Stomach (tissue), 9 donors: ENCODE results near the gene LACTB. TPM values are rescaled to one million over a fixed set of nuclear protein-coding genes. Genes with fewer than 3 reads are reported as not detected.

Source experiments
- DNase-seq, 2 donors: peaks; one replicate each; pipeline versions ENCODE4 v3.0.0 to v3.0.0-alpha.2; 2013 to 2019
- H3K27ac ChIP-seq, 5 donors: fragments of 200-600 bp in 4 of 5; sonication (generic) in 4 of 5; one replicate each; pipeline ENCODE4 v1.5.1; 2013 to 2019; ENCODE audit warnings: mild to moderate bottlenecking in 1 of 5, moderate library complexity in 1 of 5
- H3K27me3 ChIP-seq, 3 donors: fragments of 200-600 bp; sonication (generic); one replicate each; pipeline ENCODE4 v1.5.1; 2017 to 2019; ENCODE audit warnings: mixed run types in 1 of 3
- H3K36me3 ChIP-seq, 4 donors: fragments of 200-600 bp; sonication (generic); 1 replicate in 3 of 4; 2 replicates in 1 of 4; pipeline ENCODE4 v1.5.1; 2016 to 2019
- H3K4me1 ChIP-seq, 4 donors: fragments of 200-600 bp; sonication (generic); one replicate each; pipeline ENCODE4 v1.5.1; 2016 to 2019
- H3K4me3 ChIP-seq, 4 donors: fragments of 200-600 bp; sonication (generic) in 3 of 4; one replicate each; pipeline ENCODE4 v1.5.1; 2016 to 2019; ENCODE audit warnings: mild to moderate bottlenecking in 1 of 4
- H3K9me3 ChIP-seq, 4 donors: fragments of 200-600 bp; sonication (generic); one replicate each; pipeline ENCODE4 v1.5.1; 2016 to 2019
- EP300 ChIP-seq: sonication (generic); formaldehyde crosslinking; IDR thresholded peaks from one replicate; pipeline ENCODE4 v1.6.1; 2017; ENCODE audit warnings: antibody characterized with exemption
- POLR2A ChIP-seq, 4 donors: fragments of 450-650 bp; IDR thresholded peaks; one replicate each; pipeline ENCODE4 v1.6.1; 2016; ENCODE audit warnings: antibody characterized with exemption in 4 of 4, control low read depth in 2 of 4, mild to moderate bottlenecking in 1 of 4, moderate library complexity in 1 of 4
- POLR2AphosphoS5 ChIP-seq, 3 donors: sonication (generic); formaldehyde crosslinking; IDR thresholded peaks; one replicate each; pipeline ENCODE4 v1.6.1; 2016; ENCODE audit warnings: antibody characterized with exemption in 3 of 3
- WGBS, 5 donors: extraction: QIAGEN DNeasy Blood & Tissue Kit in 3 of 5; methylation state at CpG; one replicate each; pipeline versions ENCODE4 v1.1.5 to v1.1.7; 2013 to 2018; 5-methylcytosine and 5-hydroxymethylcytosine counted together
- intact Hi-C: fragments of 100-400 bp; cut with DNase I; formaldehyde crosslinking; loops from one replicate; pipeline ENCODE4 v1.15.1; 2023; ENCODE audit warnings: low total_unique reads
- polyA plus RNA-seq, 3 donors: library from polyadenylated mRNA; stranded (reverse); fragments of 200-250 nt; gene quantifications; one replicate each; pipeline ENCODE4 v1.2.3, GENCODE V29; 2013
- total RNA-seq, 5 donors: library from RNA; depleted of rRNA; stranded (reverse); fragments of >200 nt; gene quantifications; one replicate each; pipeline versions ENCODE4 v1.1.0 to v1.2.3, GENCODE V29; 2014 to 2016
- TF ChIP-seq, protein P1 (sequence below), 7 experiments: fragments of 450-650 bp in 4 of 7; fragments of 200-600 bp in 3 of 7; sonication (generic) in 3 of 7; IDR thresholded peaks; one replicate each; pipeline ENCODE4 v1.5.1; 2016 to 2019; ENCODE audit warnings: antibody characterized with exemption in 7 of 7, control low read depth in 2 of 7, mild to moderate bottlenecking in 1 of 7
- donor health status: healthy with polysubstance abuse.
- donor health status: Bipolar disorder and iron deficiency.
- donor health status: healthy.

Gene LACTB
- total and polyA plus RNA-seq, 8 donors, result 1.2 to 30.8 (median 11.1) TPM

DNA sequence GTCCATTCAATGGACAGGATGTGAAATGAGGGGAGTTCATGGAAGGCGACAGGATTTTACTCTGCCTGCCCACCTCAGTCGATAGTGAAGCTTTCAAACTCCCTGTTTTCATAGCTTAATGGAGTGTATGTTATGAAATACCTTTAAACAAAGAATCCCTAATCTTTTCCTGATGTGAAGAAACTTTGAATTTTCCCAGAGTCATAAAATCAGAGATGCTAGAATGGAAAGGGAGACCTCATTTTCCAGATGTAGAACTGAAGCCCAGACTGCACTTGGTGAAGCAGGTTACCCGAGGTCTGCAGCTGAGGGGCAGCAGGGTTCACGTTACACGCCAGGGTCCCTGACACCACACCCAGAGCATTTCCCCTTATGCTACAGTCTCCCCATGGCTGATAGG lies 34.7 kb upstream of the LACTB start:
- Histone ChIP-seq H3K36me3 (no peaks in the 10 kb centered on the region), H3K27me3 (no peaks in the 10 kb centered on the region), H3K27ac (no peak overlapping the region), H3K4me1 (peaks cover 0 to 16% (median 7%) of the 10 kb centered on the region in 4 donors), H3K4me3 (no peak overlapping the region), H3K9me3 (no peaks in the 10 kb centered on the region)
- TF ChIP-seq POLR2AphosphoS5 (IDR thresholded peaks at IDR 0.05), result no peak
- TF ChIP-seq, protein P1, sequence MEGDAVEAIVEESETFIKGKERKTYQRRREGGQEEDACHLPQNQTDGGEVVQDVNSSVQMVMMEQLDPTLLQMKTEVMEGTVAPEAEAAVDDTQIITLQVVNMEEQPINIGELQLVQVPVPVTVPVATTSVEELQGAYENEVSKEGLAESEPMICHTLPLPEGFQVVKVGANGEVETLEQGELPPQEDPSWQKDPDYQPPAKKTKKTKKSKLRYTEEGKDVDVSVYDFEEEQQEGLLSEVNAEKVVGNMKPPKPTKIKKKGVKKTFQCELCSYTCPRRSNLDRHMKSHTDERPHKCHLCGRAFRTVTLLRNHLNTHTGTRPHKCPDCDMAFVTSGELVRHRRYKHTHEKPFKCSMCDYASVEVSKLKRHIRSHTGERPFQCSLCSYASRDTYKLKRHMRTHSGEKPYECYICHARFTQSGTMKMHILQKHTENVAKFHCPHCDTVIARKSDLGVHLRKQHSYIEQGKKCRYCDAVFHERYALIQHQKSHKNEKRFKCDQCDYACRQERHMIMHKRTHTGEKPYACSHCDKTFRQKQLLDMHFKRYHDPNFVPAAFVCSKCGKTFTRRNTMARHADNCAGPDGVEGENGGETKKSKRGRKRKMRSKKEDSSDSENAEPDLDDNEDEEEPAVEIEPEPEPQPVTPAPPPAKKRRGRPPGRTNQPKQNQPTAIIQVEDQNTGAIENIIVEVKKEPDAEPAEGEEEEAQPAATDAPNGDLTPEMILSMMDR (IDR thresholded peaks at IDR 0.05), result no peak
- TF ChIP-seq EP300, result no peak
- TF ChIP-seq POLR2A (IDR thresholded peaks at IDR 0.05), result no peak
- no peak for DNase-seq
- WGBS, 5 donors, result 69 to 83% (median 73%) methylated on average over 5 of the region's 5 CpGs
- intact Hi-C loops, result loop anchor here (10.0 kb wide), 1 partner anchor 312 kb away; no protein-coding TSS in a partner anchor

DNA sequence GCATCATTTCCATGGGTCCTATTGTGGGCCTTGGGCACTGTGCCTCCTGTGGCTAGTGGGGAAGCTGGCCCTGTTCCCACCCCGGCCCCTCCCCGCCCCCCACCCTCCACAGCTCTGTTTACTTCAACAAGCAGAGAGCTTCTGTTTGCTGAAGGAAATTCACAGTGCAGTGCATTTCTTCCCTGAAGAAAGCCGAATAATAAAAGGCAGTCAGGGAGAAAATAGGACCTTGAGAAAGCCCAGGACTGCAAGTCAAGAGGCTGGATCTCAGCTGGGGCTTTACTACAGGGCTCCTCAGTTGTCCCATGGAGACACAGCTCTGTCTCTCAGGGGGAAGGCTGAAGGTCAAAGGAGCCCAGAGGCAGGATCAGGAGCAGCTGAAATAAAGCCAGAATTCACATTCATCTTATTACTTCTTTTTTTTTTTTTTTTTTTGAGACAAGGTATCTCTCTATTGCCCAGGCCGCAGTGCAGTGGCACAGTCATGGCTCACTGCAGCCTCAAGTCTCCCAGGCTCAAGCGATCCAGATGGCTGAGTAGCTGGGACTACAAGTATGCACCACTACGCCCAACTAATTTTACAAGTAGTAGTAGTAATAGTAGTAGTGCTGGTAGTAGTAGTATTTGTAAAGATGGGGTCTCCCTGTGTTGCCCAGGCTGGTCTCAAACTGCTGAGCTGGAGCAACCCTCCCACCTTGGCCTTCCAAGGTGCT lies 33.0 kb upstream of the LACTB start:
- Histone ChIP-seq H3K4me1 (peaks cover 0 to 21% (median 10%) of the 10 kb centered on the region in 4 donors), H3K27ac (peak overlapping the region in 2 of 5 donors; percentile 2 to 39), H3K27me3 (no peaks in the 10 kb centered on the region), H3K4me3 (no peak overlapping the region), H3K9me3 (no peaks in the 10 kb centered on the region), H3K36me3 (no peaks in the 10 kb centered on the region)
- DNase-seq, result peak in 1 of 2 donors; percentile 55
- TF ChIP-seq POLR2AphosphoS5 (IDR thresholded peaks at IDR 0.05), result no peak
- no peak for TF ChIP-seq POLR2A (IDR thresholded peaks at IDR 0.05)
- TF ChIP-seq, protein P1 (IDR thresholded peaks at IDR 0.05), result no peak
- TF ChIP-seq EP300, result no peak
- WGBS, 5 donors, result 50 to 57% (median 52%) methylated on average over 6 of the region's 6 CpGs
- intact Hi-C loops, result loop anchor here (10.0 kb wide), 1 partner anchor 314 kb away; no protein-coding TSS in a partner anchor

DNA sequence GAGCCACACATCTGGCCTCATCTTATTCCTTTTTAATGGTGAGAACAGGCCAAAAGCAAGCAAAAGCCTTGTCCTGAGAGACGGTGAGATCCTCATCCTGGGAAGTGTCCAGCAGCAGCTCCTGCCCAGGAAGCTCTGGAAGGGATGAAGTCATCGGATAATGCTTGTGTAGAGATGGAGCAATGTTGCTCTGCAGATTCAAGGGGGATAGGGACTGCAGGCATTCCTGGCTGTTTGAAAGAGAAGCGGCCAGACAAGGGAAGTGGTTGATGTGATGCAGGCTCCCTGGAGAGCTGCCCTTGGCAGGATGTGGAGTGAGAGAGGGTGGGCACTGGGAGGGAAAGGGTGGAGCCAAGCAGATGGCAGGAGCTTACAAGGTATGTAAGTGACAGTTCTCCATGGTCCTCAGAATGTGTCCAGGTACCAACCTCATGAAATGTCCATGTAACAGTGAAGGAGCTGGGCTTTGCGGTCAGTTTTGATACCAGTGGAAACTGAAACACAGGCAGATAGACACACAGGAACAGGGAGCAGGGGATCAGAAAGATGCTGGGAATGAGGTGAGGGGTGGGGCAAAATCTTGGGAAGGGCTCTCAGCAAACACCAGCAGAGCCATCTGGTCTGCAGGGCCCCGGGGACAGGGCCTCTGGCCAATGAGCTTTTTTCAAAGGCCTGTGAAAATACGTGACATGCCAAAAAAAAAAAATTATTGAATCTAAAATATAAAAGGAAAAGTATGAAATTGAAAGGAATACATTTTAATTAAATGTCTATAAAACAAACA lies 32.2 kb upstream of the LACTB start:
- peak in 1 of 2 donors; percentile 82 for DNase-seq
- intact Hi-C loops, result loop anchor here (10.0 kb wide), 2 partner anchors 45 to 315 kb away; partner anchors contain the start of gene TPM1
- Histone ChIP-seq H3K36me3 (no peaks in the 10 kb centered on the region), H3K27me3 (no peaks in the 10 kb centered on the region), H3K4me1 (peaks cover 0 to 29% (median 12%) of the 10 kb centered on the region in 4 donors), H3K9me3 (no peaks in the 10 kb centered on the region), H3K27ac (peak overlapping the region in 2 of 5 donors; percentile 2 to 39), H3K4me3 (no peak overlapping the region)
- TF ChIP-seq POLR2AphosphoS5 (IDR thresholded peaks at IDR 0.05), result peak in 1 of 3 donors; percentile 17
- no peak for TF ChIP-seq EP300
- 59 to 71% (median 70%) methylated on average over 6 of the region's 6 CpGs for WGBS, 5 donors

DNA sequence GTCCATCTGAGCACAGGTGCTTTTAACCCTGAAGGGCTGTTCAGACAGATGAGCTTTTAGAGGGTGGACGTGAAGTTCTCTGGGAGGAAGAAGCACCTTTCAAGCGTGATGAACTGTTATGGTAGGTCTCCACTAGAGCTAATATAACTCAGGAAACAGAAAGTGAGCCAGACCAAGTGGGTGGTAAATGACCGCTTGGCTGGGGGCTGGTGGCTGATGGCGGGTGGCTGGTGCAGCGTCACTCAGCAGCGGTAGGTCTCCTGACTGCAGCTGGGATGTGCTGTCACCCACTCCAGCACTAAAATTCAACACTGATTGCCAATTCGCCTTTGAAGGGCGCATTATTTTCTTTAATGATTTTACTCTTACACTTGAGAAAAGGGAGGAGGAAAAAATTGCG lies 31.2 kb upstream of the LACTB start:
- TF ChIP-seq EP300 (no peak), POLR2AphosphoS5 (IDR thresholded peaks at IDR 0.05) (no peak), POLR2A (IDR thresholded peaks at IDR 0.05) (no peak)
- TF ChIP-seq, protein P1 (IDR thresholded peaks at IDR 0.05), result no peak
- Histone ChIP-seq H3K9me3 (no peaks in the 10 kb centered on the region), H3K27ac (peak overlapping the region in 1 of 5 donors; percentile 39), H3K4me3 (no peak overlapping the region), H3K27me3 (no peaks in the 10 kb centered on the region), H3K36me3 (no peaks in the 10 kb centered on the region), H3K4me1 (peaks cover 0 to 31% (median 12%) of the 10 kb centered on the region in 4 donors)
- no peak for DNase-seq
- whole genome bisulfite sequencing, 5 donors, result 89 to 93% (median 91%) methylated on average over 9 of the region's 9 CpGs
- intact Hi-C loops, result loop anchor here (10.0 kb wide), 1 partner anchor 46 kb away; the partner anchor contains the start of gene TPM1
